ENCODE data around the gene CHMP2B.

DNA sequence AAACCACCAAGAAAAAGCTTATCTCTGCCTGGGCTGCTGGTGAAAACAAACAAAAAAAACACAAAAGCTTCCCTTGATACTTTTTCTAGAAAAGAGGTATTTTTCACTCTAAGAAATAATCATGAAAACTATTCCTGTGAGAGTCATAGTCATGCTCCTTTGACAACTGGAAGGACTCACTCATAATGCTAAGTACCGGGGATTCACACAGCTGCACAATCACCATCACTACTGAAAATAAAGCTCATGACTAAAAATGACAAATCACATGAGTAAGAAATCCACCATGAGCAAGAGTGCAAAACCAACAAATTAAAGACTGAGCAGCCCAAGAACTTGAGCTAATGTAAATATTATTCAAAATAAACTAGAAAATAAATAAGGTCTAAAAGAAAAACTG, 59.9 kb downstream of the CHMP2B start:
- TF ChIP-seq, protein P1, sequence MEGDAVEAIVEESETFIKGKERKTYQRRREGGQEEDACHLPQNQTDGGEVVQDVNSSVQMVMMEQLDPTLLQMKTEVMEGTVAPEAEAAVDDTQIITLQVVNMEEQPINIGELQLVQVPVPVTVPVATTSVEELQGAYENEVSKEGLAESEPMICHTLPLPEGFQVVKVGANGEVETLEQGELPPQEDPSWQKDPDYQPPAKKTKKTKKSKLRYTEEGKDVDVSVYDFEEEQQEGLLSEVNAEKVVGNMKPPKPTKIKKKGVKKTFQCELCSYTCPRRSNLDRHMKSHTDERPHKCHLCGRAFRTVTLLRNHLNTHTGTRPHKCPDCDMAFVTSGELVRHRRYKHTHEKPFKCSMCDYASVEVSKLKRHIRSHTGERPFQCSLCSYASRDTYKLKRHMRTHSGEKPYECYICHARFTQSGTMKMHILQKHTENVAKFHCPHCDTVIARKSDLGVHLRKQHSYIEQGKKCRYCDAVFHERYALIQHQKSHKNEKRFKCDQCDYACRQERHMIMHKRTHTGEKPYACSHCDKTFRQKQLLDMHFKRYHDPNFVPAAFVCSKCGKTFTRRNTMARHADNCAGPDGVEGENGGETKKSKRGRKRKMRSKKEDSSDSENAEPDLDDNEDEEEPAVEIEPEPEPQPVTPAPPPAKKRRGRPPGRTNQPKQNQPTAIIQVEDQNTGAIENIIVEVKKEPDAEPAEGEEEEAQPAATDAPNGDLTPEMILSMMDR (conservative IDR thresholded peaks at IDR 0.05; ENCODE audit: low read length) = no peak
- no peak for TF ChIP-seq EZH2phosphoT487 (IDR thresholded peaks at IDR 0.05; ENCODE audit: borderline replicate concordance, low read depth, low read length)
